ENCODE results near the gene CCDC40. TPM values are rescaled to one million over a fixed set of nuclear protein-coding genes. Genes with fewer than 3 reads are reported as not detected.

The CCDC40 gene
- total RNA-seq, 2 experiments from 2014 or later, result not detected

GRCh38 chr17:80071116-80071841 is 34.8 kb downstream of the CCDC40 start:
- Histone ChIP-seq H3K9me3 (ENCODE audit: low read length) (no peaks in the 10 kb centered on the region), H3K4me3 (ENCODE audit: low read depth, low read length, poor library complexity, severe bottlenecking) (no peak overlapping the region), H3K4me2 (ENCODE audit: low read length) (no peak overlapping the region), H3K36me3 (ENCODE audit: insufficient read depth, low read length) (no peaks in the 10 kb centered on the region), H4K20me1 (ENCODE audit: insufficient read depth, low read length) (no peaks in the 10 kb centered on the region), H3K79me2 (ENCODE audit: insufficient read depth, low read depth, low read length) (no peaks in the 10 kb centered on the region), H2AFZ (ENCODE audit: low read length) (no peak overlapping the region), H3K9me2 (ENCODE audit: insufficient read depth, low read length) (no peaks in the 10 kb centered on the region), H3K27ac (ENCODE audit: low read depth, low read length, poor library complexity, severe bottlenecking) (no peak overlapping the region), H3K4me1 (ENCODE audit: insufficient read depth, low read length, poor library complexity, severe bottlenecking) (no peaks in the 10 kb centered on the region)
- POLR2A ChIA-PET, result interaction anchor here (0.6 to 0.7 kb wide), 3 partner anchors 52 to 695 kb away, joined by 3 to 5 read pairs (median 3); no protein-coding TSS in a partner anchor
- no TSS peak for BruUV-seq (replicated peaks)
- CTCF ChIA-PET (ENCODE audit: unreplicated experiment), result no interaction called here
- TF ChIP-seq CTCF (conservative IDR thresholded peaks at IDR 0.05; ENCODE audit: low read length) (no peak), EZH2phosphoT487 (IDR thresholded peaks at IDR 0.05; ENCODE audit: borderline replicate concordance, low read depth, low read length) (no peak)
- intact Hi-C loops (cut with micrococcal nuclease; ENCODE audit: unreplicated experiment), result no loop called here
- DNase-seq (ENCODE audit: low spot score), result no peak

- TF ChIP-seq CTCF (conservative IDR thresholded peaks at IDR 0.05; ENCODE audit: low read length), result no peak
- no peak for TF ChIP-seq EZH2phosphoT487 (IDR thresholded peaks at IDR 0.05; ENCODE audit: borderline replicate concordance, low read depth, low read length)
- Histone ChIP-seq H2AFZ (ENCODE audit: low read length) (no peak overlapping the region), H3K9me3 (ENCODE audit: low read length) (no peaks in the 10 kb centered on the region), H3K4me2 (ENCODE audit: low read length) (no peak overlapping the region), H3K79me2 (ENCODE audit: insufficient read depth, low read depth, low read length) (no peaks in the 10 kb centered on the region), H4K20me1 (ENCODE audit: insufficient read depth, low read length) (no peaks in the 10 kb centered on the region), H3K9me2 (ENCODE audit: insufficient read depth, low read length) (no peaks in the 10 kb centered on the region), H3K36me3 (ENCODE audit: insufficient read depth, low read length) (no peaks in the 10 kb centered on the region), H3K4me3 (ENCODE audit: low read depth, low read length, poor library complexity, severe bottlenecking) (no peak overlapping the region), H3K4me1 (ENCODE audit: insufficient read depth, low read length, poor library complexity, severe bottlenecking) (no peaks in the 10 kb centered on the region), H3K27ac (ENCODE audit: low read depth, low read length, poor library complexity, severe bottlenecking) (no peak overlapping the region)
- no TSS peak for BruUV-seq (replicated peaks)
- no peak for DNase-seq (ENCODE audit: low spot score)
- intact Hi-C loops (cut with micrococcal nuclease; ENCODE audit: unreplicated experiment), result no loop called here
- POLR2A ChIA-PET, result interaction anchor here (0.7 kb wide), 1 partner anchor 181 kb away, joined by 5 read pairs; no protein-coding TSS in a partner anchor
- CTCF ChIA-PET (ENCODE audit: unreplicated experiment), result no interaction called here
Measured at GRCh38 chr17:80072410-80072809, 36.0 kb downstream of the CCDC40 start.

- POLR2A ChIA-PET, result no interaction called here
- intact Hi-C loops (cut with micrococcal nuclease; ENCODE audit: unreplicated experiment), result no loop called here
- H3K36me3 ChIP-seq (ENCODE audit: insufficient read depth, low read length), result no peaks in the 10 kb centered on the region
- H2AFZ ChIP-seq (ENCODE audit: low read length), result no peak overlapping the region
- TF ChIP-seq CTCF (conservative IDR thresholded peaks at IDR 0.05; ENCODE audit: low read length), result no peak
- no peak for TF ChIP-seq EZH2phosphoT487 (IDR thresholded peaks at IDR 0.05; ENCODE audit: borderline replicate concordance, low read depth, low read length)
- BruUV-seq (replicated peaks), result no TSS peak
- DNase-seq (ENCODE audit: low spot score), result no peak
- H3K9me2 ChIP-seq (ENCODE audit: insufficient read depth, low read length), result no peaks in the 10 kb centered on the region
- no peak overlapping the region for H3K4me3 ChIP-seq (ENCODE audit: low read depth, low read length, poor library complexity, severe bottlenecking)
- H4K20me1 ChIP-seq (ENCODE audit: insufficient read depth, low read length), result no peaks in the 10 kb centered on the region
- no peaks in the 10 kb centered on the region for H3K9me3 ChIP-seq (ENCODE audit: low read length)
- no peak overlapping the region for H3K27ac ChIP-seq (ENCODE audit: low read depth, low read length, poor library complexity, severe bottlenecking)
- no peaks in the 10 kb centered on the region for H3K79me2 ChIP-seq (ENCODE audit: insufficient read depth, low read depth, low read length)
- H3K4me2 ChIP-seq (ENCODE audit: low read length), result no peak overlapping the region
- no peaks in the 10 kb centered on the region for H3K4me1 ChIP-seq (ENCODE audit: insufficient read depth, low read length, poor library complexity, severe bottlenecking)
- CTCF ChIA-PET (ENCODE audit: unreplicated experiment), result no interaction called here
Measured at GRCh38 chr17:80080081-80080480, 43.6 kb downstream of the CCDC40 start.
